ENCODE results near the gene ST8SIA1. TPM values are rescaled to one million over a fixed set of nuclear protein-coding genes. Genes with fewer than 3 reads are reported as not detected.

ST8SIA1 gene
- total and polyA plus RNA-seq, 5 donors from 2014 or later = 1.2 to 39.4 (median 3.3) TPM

GRCh38 chr12:22361785-22362184 is 27.3 kb upstream of the ST8SIA1 start:
- no peak overlapping the region for H3K4me3 ChIP-seq (ENCODE audit: low read depth, low read length)
- no peaks in the 10 kb centered on the region for H3K4me1 ChIP-seq (ENCODE audit: control insufficient read depth, insufficient read depth, low read length, poor library complexity, severe bottlenecking)
- Mint-ChIP-seq H3K9me3 (peaks cover 0 to 3% (median 0%) of the 10 kb centered on the region in 7 donors), H3K36me3 (no peaks in the 10 kb centered on the region), H3K4me3 (no peak overlapping the region), H3K27me3 (no peaks in the 10 kb centered on the region), H3K4me1 (peaks cover 0 to 2% (median 0%) of the 10 kb centered on the region in 4 donors), H3K27ac (peak overlapping the region in 1 of 3 donors; percentile 52)
- H3K27ac ChIP-seq (ENCODE audit: insufficient read depth, low read length, poor library complexity, severe bottlenecking) = no peak overlapping the region
- no peaks in the 10 kb centered on the region for H3K27me3 ChIP-seq (ENCODE audit: control insufficient read depth, insufficient read depth, low read length)
- H3K36me3 ChIP-seq (ENCODE audit: control insufficient read depth, insufficient read depth, low read length) = no peaks in the 10 kb centered on the region
- DNase-seq (no peak), ATAC-seq (ENCODE audit: low read depth in 2 of 2) (no peak)
- no peaks in the 10 kb centered on the region for H3K9me3 ChIP-seq (ENCODE audit: control insufficient read depth in 2 of 2, low read length in 2 of 2)

DNA sequence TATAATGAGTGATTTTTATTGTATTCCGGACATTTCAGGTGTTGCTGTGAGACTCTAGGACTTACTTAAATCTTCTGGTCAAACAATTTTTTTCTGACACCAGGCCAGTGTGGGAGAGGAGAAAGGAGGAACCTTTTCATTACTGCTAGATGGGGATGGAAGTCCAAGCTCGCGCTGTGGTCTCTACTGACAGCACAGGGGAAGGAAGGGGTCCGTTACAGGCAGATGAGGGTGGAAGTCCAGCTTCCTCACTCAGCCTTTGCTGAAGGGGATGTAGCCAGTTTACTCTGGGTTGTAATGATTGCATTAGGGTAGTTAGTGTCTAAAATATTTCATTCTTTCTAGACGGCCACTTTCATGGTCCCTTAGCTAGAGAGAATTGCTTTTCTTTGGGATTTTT is 26.3 kb upstream of the ST8SIA1 start:
- no peaks in the 10 kb centered on the region for H3K36me3 Mint-ChIP-seq
- Histone ChIP-seq H3K27me3 (ENCODE audit: control insufficient read depth, insufficient read depth, low read length) (no peaks in the 10 kb centered on the region), H3K27ac (ENCODE audit: insufficient read depth, low read length, poor library complexity, severe bottlenecking) (no peak overlapping the region), H3K36me3 (ENCODE audit: control insufficient read depth, insufficient read depth, low read length) (no peaks in the 10 kb centered on the region), H3K4me3 (ENCODE audit: low read depth, low read length) (no peak overlapping the region), H3K9me3 (ENCODE audit: control insufficient read depth in 2 of 2, low read length in 2 of 2) (no peaks in the 10 kb centered on the region), H3K4me1 (ENCODE audit: control insufficient read depth, insufficient read depth, low read length, poor library complexity, severe bottlenecking) (no peaks in the 10 kb centered on the region)
- no peak overlapping the region for H3K27ac Mint-ChIP-seq
- no peak overlapping the region for H3K4me3 Mint-ChIP-seq
- no peaks in the 10 kb centered on the region for H3K27me3 Mint-ChIP-seq
- DNase-seq = no peak
- peaks cover 0 to 2% (median 0%) of the 10 kb centered on the region in 4 donors for H3K4me1 Mint-ChIP-seq
- no peak for ATAC-seq (ENCODE audit: low read depth in 2 of 2)
- no peaks in the 10 kb centered on the region for H3K9me3 Mint-ChIP-seq

- no peak for ATAC-seq (ENCODE audit: low read depth in 2 of 2)
- H3K27ac ChIP-seq (ENCODE audit: insufficient read depth, low read length, poor library complexity, severe bottlenecking) = no peak overlapping the region
- DNase-seq = no peak
- H3K27me3 Mint-ChIP-seq = peaks cover 4% of the 10 kb centered on the region
- no peaks in the 10 kb centered on the region for H3K9me3 ChIP-seq (ENCODE audit: control insufficient read depth in 2 of 2, low read length in 2 of 2)
- H3K4me1 Mint-ChIP-seq = peaks cover 0 to 2% (median 0%) of the 10 kb centered on the region in 4 donors
- H3K9me3 Mint-ChIP-seq = no peaks in the 10 kb centered on the region
- no peak overlapping the region for H3K4me3 ChIP-seq (ENCODE audit: low read depth, low read length)
- no peaks in the 10 kb centered on the region for H3K36me3 ChIP-seq (ENCODE audit: control insufficient read depth, insufficient read depth, low read length)
- no peaks in the 10 kb centered on the region for H3K27me3 ChIP-seq (ENCODE audit: control insufficient read depth, insufficient read depth, low read length)
- H3K36me3 Mint-ChIP-seq = no peaks in the 10 kb centered on the region
- H3K4me1 ChIP-seq (ENCODE audit: control insufficient read depth, insufficient read depth, low read length, poor library complexity, severe bottlenecking) = no peaks in the 10 kb centered on the region
- no peak overlapping the region for H3K4me3 Mint-ChIP-seq
- no peak overlapping the region for H3K27ac Mint-ChIP-seq
Measured at GRCh38 chr12:22357531-22357930, 23.0 kb upstream of the ST8SIA1 start.

- Mint-ChIP-seq H3K9me3 (no peaks in the 10 kb centered on the region), H3K36me3 (no peaks in the 10 kb centered on the region)
Measured at GRCh38 chr12:22356231-22356630, 21.7 kb upstream of the ST8SIA1 start.

GRCh38 chr12:22355011-22355580 is 20.6 kb upstream of the ST8SIA1 start:
- Histone ChIP-seq H3K36me3 (ENCODE audit: control insufficient read depth, insufficient read depth, low read length) (no peaks in the 10 kb centered on the region), H3K9me3 (ENCODE audit: control insufficient read depth in 2 of 2, low read length in 2 of 2) (no peaks in the 10 kb centered on the region), H3K27ac (ENCODE audit: insufficient read depth, low read length, poor library complexity, severe bottlenecking) (no peak overlapping the region), H3K4me3 (ENCODE audit: low read depth, low read length) (no peak overlapping the region), H3K4me1 (ENCODE audit: control insufficient read depth, insufficient read depth, low read length, poor library complexity, severe bottlenecking) (no peaks in the 10 kb centered on the region), H3K27me3 (ENCODE audit: control insufficient read depth, insufficient read depth, low read length) (no peaks in the 10 kb centered on the region)
- Mint-ChIP-seq H3K4me3 (no peak overlapping the region), H3K9me3 (no peaks in the 10 kb centered on the region), H3K4me1 (peaks cover 0 to 2% (median 0%) of the 10 kb centered on the region in 4 donors), H3K27me3 (peaks cover 4% of the 10 kb centered on the region), H3K36me3 (no peaks in the 10 kb centered on the region), H3K27ac (no peak overlapping the region)
- DNase-seq (no peak), ATAC-seq (ENCODE audit: low read depth in 2 of 2) (no peak)

More at GRCh38 chr12:22356231-22356630, 21.7 kb upstream of the ST8SIA1 start:
- no peak for ATAC-seq (ENCODE audit: low read depth in 2 of 2)
- Histone ChIP-seq H3K4me1 (ENCODE audit: control insufficient read depth, insufficient read depth, low read length, poor library complexity, severe bottlenecking) (no peaks in the 10 kb centered on the region), H3K9me3 (ENCODE audit: control insufficient read depth in 2 of 2, low read length in 2 of 2) (no peaks in the 10 kb centered on the region), H3K27me3 (ENCODE audit: control insufficient read depth, insufficient read depth, low read length) (no peaks in the 10 kb centered on the region), H3K36me3 (ENCODE audit: control insufficient read depth, insufficient read depth, low read length) (no peaks in the 10 kb centered on the region), H3K27ac (ENCODE audit: insufficient read depth, low read length, poor library complexity, severe bottlenecking) (no peak overlapping the region), H3K4me3 (ENCODE audit: low read depth, low read length) (no peak overlapping the region)
- Mint-ChIP-seq H3K4me3 (no peak overlapping the region), H3K27ac (no peak overlapping the region), H3K4me1 (no peaks in the 10 kb centered on the region), H3K27me3 (peaks cover 4% of the 10 kb centered on the region)
- DNase-seq = no peak

- H3K27me3 ChIP-seq (ENCODE audit: control insufficient read depth, insufficient read depth, low read length) = no peaks in the 10 kb centered on the region
- no peaks in the 10 kb centered on the region for H3K4me1 ChIP-seq (ENCODE audit: control insufficient read depth, insufficient read depth, low read length, poor library complexity, severe bottlenecking)
- H3K4me3 ChIP-seq (ENCODE audit: low read depth, low read length) = no peak overlapping the region
- ATAC-seq (ENCODE audit: low read depth in 2 of 2) (no peak), DNase-seq (no peak)
- Mint-ChIP-seq H3K9me3 (peaks cover 0 to 1% (median 0%) of the 10 kb centered on the region in 7 donors), H3K4me3 (no peak overlapping the region), H3K27ac (no peak overlapping the region), H3K27me3 (peaks cover 4% of the 10 kb centered on the region), H3K36me3 (no peaks in the 10 kb centered on the region), H3K4me1 (peaks cover 0 to 2% (median 0%) of the 10 kb centered on the region in 4 donors)
- no peak overlapping the region for H3K27ac ChIP-seq (ENCODE audit: insufficient read depth, low read length, poor library complexity, severe bottlenecking)
- H3K36me3 ChIP-seq (ENCODE audit: control insufficient read depth, insufficient read depth, low read length) = no peaks in the 10 kb centered on the region
- H3K9me3 ChIP-seq (ENCODE audit: control insufficient read depth in 2 of 2, low read length in 2 of 2) = no peaks in the 10 kb centered on the region
Measured at GRCh38 chr12:22353615-22354325, 19.3 kb upstream of the ST8SIA1 start.

GRCh38 chr12:22350886-22351285 is 16.4 kb upstream of the ST8SIA1 start:
- Histone ChIP-seq H3K4me1 (ENCODE audit: control insufficient read depth, insufficient read depth, low read length, poor library complexity, severe bottlenecking) (no peaks in the 10 kb centered on the region), H3K9me3 (ENCODE audit: control insufficient read depth in 2 of 2, low read length in 2 of 2) (no peaks in the 10 kb centered on the region), H3K36me3 (ENCODE audit: control insufficient read depth, insufficient read depth, low read length) (no peaks in the 10 kb centered on the region), H3K27me3 (ENCODE audit: control insufficient read depth, insufficient read depth, low read length) (no peaks in the 10 kb centered on the region), H3K27ac (ENCODE audit: insufficient read depth, low read length, poor library complexity, severe bottlenecking) (no peak overlapping the region), H3K4me3 (ENCODE audit: low read depth, low read length) (no peak overlapping the region)
- Mint-ChIP-seq H3K4me3 (no peak overlapping the region), H3K27ac (no peak overlapping the region), H3K9me3 (peaks cover 0 to 4% (median 1%) of the 10 kb centered on the region in 7 donors), H3K36me3 (no peaks in the 10 kb centered on the region), H3K4me1 (peaks cover 0 to 2% (median 0%) of the 10 kb centered on the region in 4 donors), H3K27me3 (peaks cover 4% of the 10 kb centered on the region)
- ATAC-seq (ENCODE audit: low read depth in 2 of 2) = no peak
- no peak for DNase-seq

- no peak overlapping the region for H3K27ac Mint-ChIP-seq
Measured at GRCh38 chr12:22348208-22348607, 13.7 kb upstream of the ST8SIA1 start.

More at GRCh38 chr12:22348208-22348607, 13.7 kb upstream of the ST8SIA1 start:
- no peaks in the 10 kb centered on the region for H3K36me3 ChIP-seq (ENCODE audit: control insufficient read depth, insufficient read depth, low read length)
- Mint-ChIP-seq H3K4me1 (peaks cover 0 to 2% (median 0%) of the 10 kb centered on the region in 4 donors), H3K4me3 (no peak overlapping the region), H3K36me3 (no peaks in the 10 kb centered on the region), H3K27me3 (no peaks in the 10 kb centered on the region), H3K9me3 (peaks cover 0 to 4% (median 1%) of the 10 kb centered on the region in 7 donors)
- H3K27ac ChIP-seq (ENCODE audit: insufficient read depth, low read length, poor library complexity, severe bottlenecking) = no peak overlapping the region
- no peaks in the 10 kb centered on the region for H3K4me1 ChIP-seq (ENCODE audit: control insufficient read depth, insufficient read depth, low read length, poor library complexity, severe bottlenecking)
- DNase-seq (no peak), ATAC-seq (ENCODE audit: low read depth in 2 of 2) (no peak)
- no peak overlapping the region for H3K4me3 ChIP-seq (ENCODE audit: low read depth, low read length)
- H3K9me3 ChIP-seq (ENCODE audit: control insufficient read depth in 2 of 2, low read length in 2 of 2) = no peaks in the 10 kb centered on the region
- no peaks in the 10 kb centered on the region for H3K27me3 ChIP-seq (ENCODE audit: control insufficient read depth, insufficient read depth, low read length)
